ENCODE results near the gene CCDC78.
"Not testable (repeated sequence)": the region's sequence is repeated elsewhere in the genome, so short reads cannot be mapped to it uniquely, and the experiment has no call there.

DNA sequence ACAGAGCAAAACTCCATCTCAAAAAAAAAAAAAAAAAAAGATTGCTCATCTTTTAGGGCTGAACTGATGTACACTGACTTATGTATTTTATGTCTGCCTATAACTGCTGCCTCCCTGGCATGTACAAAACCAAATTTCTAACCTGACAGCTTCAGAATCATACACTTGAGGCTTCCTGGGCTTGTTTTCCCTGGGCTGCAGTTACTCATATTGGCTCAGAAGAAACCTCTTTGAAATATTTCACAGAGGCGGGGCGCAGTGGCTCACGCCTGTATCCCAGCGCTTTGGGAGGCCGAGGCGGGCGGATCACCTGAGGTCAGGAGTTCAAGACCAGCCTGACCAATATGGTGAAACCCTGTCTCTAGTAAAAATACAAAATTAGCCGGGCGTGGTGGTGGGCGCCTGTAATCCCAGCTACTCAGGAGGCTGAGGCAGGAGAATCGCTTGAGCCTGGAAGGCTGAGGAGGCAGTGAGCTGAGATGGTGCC lies 27.9 kb upstream of the CCDC78 start:
- not testable (repeated sequence) for TF ChIP-seq RCOR1 (IDR thresholded peaks at IDR 0.05; ENCODE audit: insufficient replicate concordance, low read length); RAD21 (IDR thresholded peaks at IDR 0.05; ENCODE audit: low read length); SMC3 (IDR thresholded peaks at IDR 0.05; ENCODE audit: low read depth, low read length); POLR2A (IDR thresholded peaks at IDR 0.05; ENCODE audit: low read depth, low read length); MXI1 (IDR thresholded peaks at IDR 0.05; ENCODE audit: borderline replicate concordance, low read depth, low read length); CEBPB (IDR thresholded peaks at IDR 0.05; ENCODE audit: low read depth, low read length); NFE2L2 (IDR thresholded peaks at IDR 0.05; ENCODE audit: low read depth, low read length); CHD1 (IDR thresholded peaks at IDR 0.05; ENCODE audit: low read depth, low read length); FOS (IDR thresholded peaks at IDR 0.05; ENCODE audit: low read depth, low read length)
- TF ChIP-seq, protein P1, sequence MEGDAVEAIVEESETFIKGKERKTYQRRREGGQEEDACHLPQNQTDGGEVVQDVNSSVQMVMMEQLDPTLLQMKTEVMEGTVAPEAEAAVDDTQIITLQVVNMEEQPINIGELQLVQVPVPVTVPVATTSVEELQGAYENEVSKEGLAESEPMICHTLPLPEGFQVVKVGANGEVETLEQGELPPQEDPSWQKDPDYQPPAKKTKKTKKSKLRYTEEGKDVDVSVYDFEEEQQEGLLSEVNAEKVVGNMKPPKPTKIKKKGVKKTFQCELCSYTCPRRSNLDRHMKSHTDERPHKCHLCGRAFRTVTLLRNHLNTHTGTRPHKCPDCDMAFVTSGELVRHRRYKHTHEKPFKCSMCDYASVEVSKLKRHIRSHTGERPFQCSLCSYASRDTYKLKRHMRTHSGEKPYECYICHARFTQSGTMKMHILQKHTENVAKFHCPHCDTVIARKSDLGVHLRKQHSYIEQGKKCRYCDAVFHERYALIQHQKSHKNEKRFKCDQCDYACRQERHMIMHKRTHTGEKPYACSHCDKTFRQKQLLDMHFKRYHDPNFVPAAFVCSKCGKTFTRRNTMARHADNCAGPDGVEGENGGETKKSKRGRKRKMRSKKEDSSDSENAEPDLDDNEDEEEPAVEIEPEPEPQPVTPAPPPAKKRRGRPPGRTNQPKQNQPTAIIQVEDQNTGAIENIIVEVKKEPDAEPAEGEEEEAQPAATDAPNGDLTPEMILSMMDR (conservative IDR thresholded peaks at IDR 0.05; ENCODE audit: low read depth, low read length) = not testable (repeated sequence)
- TF ChIP-seq, protein P2, sequence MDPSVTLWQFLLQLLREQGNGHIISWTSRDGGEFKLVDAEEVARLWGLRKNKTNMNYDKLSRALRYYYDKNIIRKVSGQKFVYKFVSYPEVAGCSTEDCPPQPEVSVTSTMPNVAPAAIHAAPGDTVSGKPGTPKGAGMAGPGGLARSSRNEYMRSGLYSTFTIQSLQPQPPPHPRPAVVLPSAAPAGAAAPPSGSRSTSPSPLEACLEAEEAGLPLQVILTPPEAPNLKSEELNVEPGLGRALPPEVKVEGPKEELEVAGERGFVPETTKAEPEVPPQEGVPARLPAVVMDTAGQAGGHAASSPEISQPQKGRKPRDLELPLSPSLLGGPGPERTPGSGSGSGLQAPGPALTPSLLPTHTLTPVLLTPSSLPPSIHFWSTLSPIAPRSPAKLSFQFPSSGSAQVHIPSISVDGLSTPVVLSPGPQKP (IDR thresholded peaks at IDR 0.05; ENCODE audit: borderline replicate concordance, low read depth, low read length) = not testable (repeated sequence)
- TF ChIP-seq, protein P3, sequence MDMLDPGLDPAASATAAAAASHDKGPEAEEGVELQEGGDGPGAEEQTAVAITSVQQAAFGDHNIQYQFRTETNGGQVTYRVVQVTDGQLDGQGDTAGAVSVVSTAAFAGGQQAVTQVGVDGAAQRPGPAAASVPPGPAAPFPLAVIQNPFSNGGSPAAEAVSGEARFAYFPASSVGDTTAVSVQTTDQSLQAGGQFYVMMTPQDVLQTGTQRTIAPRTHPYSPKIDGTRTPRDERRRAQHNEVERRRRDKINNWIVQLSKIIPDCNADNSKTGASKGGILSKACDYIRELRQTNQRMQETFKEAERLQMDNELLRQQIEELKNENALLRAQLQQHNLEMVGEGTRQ (IDR thresholded peaks at IDR 0.05; ENCODE audit: low read depth, low read length) = not testable (repeated sequence)

Measured in IMR-90 (cell line).